Activated naive CD8-positive, alpha-beta T cell treated with anti-CD3 and anti-CD28 coated beads, Interleukin-2, amount 50 U/mL, for 24 hours (primary cell): ENCODE data around the gene HMBS.
"Not testable (repeated sequence)": the region's sequence is repeated elsewhere in the genome, so short reads cannot be mapped to it uniquely, and the experiment has no call there.

Source experiments
- ATAC-seq: fragments of 150-1000 bp; cut with Tn5 transposase; one replicate; pipeline ENCODE4 v1.10.0; 2021
- DNase-seq: peaks from one replicate; pipeline ENCODE4 v3.0.0; 2021
- H3K27ac Mint-ChIP-seq: one replicate; pipeline ENCODE4 v1.8.0; 2021; ENCODE audit warnings: mild to moderate bottlenecking, mixed read lengths
- H3K27me3 Mint-ChIP-seq: one replicate; pipeline ENCODE4 v1.8.0; 2021; ENCODE audit warnings: mixed read lengths
- H3K36me3 Mint-ChIP-seq: one replicate; pipeline ENCODE4 v1.8.0; 2021; ENCODE audit warnings: low read depth, mixed read lengths
- H3K4me1 Mint-ChIP-seq: one replicate; pipeline ENCODE4 v1.8.0; 2021; ENCODE audit warnings: mixed read lengths
- H3K4me3 Mint-ChIP-seq: one replicate; pipeline ENCODE4 v1.8.0; 2021; ENCODE audit warnings: mild to moderate bottlenecking, moderate library complexity, mixed read lengths
- H3K9me3 Mint-ChIP-seq: one replicate; pipeline ENCODE4 v1.8.0; 2021; ENCODE audit warnings: mixed read lengths

HMBS gene

DNA sequence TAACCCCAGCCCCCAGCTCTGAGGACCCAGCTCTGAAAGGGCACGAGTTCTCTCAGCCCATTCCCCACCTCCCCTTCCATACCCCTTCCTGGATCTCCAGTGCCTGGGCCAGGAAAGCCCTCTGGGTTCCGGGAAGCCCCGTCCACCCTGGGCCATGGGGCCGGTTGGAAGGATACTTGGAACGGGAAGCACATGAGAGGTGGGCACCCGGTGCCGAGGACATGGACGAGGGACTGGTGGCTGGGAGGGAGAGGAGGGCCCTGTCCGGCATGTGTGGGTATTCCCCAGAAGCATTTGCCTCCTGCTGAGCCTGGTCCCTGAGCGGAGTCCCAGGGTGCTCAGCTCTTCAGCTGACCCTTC, 31.5 kb downstream of the HMBS start:
- DNase-seq, result no peak
- no peaks in the 10 kb centered on the region for H3K27me3 Mint-ChIP-seq
- H3K4me3 Mint-ChIP-seq, result no peak overlapping the region
- H3K27ac Mint-ChIP-seq, result peak overlapping the region; percentile 81
- no peaks in the 10 kb centered on the region for H3K9me3 Mint-ChIP-seq
- ATAC-seq, result no peak
- H3K36me3 Mint-ChIP-seq, result peaks cover 39% of the 10 kb centered on the region
- H3K4me1 Mint-ChIP-seq, result peaks cover 23% of the 10 kb centered on the region

DNA sequence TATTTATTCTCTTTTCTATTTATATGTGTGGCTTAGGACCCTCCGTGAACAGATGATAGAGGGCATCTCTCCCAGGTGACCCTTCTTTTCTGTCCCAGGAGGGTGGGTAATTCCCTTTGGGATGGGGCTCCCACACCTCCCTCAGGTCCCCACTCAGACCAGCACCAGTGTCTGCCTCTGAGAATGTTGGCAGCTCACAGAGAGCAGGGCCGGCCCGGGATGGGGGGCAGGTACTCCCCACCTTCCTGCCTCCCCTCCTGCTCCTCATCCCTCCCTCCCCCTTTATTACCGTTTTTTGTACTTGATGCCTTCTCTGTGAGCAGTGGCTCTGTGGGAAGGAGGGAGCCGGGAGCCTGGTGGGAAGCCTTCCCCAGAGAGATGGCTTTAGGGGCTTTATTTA, 31.9 kb downstream of the HMBS start:
- H3K27me3 Mint-ChIP-seq, result no peaks in the 10 kb centered on the region
- no peak overlapping the region for H3K27ac Mint-ChIP-seq
- H3K9me3 Mint-ChIP-seq, result no peaks in the 10 kb centered on the region
- ATAC-seq, result no peak
- DNase-seq, result no peak
- peaks cover 37% of the 10 kb centered on the region for H3K36me3 Mint-ChIP-seq
- H3K4me3 Mint-ChIP-seq, result no peak overlapping the region
- H3K4me1 Mint-ChIP-seq, result peaks cover 23% of the 10 kb centered on the region

DNA sequence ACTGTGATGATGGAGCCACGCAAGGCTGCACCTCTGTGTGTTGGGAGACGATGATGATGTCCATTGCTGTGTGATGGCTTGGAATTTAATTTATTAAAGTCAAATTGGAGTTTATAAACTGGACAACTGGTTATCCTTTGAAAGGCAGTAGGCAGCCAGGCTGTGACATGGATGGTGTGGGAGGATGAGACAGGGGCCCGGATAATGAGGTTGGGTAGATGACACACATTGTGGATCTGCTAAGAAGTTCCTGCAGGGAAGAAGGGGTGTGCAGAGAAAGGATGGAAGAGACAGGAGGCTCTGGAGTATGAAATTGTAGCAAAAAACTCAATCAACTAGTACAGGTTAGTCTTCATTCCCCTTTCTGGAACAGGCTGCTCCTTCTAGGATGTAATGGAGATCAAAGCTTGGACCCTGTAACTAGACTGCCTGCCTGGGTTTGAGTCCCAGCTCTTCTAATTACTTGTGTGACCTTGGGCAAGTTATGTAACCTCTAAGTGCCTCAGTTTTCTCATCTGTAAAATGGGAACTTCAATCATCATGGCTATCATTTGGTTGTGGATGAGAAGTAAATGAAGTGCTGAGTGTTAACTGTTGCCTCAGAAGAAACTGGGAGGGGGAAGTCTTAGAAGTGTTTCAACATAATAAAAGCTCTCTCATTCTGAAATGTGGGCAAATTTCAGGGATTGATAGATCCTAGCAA, 32.5 kb downstream of the HMBS start:
- Mint-ChIP-seq H3K27ac (no peak overlapping the region), H3K4me1 (peaks cover 26% of the 10 kb centered on the region), H3K27me3 (no peaks in the 10 kb centered on the region)

DNA sequence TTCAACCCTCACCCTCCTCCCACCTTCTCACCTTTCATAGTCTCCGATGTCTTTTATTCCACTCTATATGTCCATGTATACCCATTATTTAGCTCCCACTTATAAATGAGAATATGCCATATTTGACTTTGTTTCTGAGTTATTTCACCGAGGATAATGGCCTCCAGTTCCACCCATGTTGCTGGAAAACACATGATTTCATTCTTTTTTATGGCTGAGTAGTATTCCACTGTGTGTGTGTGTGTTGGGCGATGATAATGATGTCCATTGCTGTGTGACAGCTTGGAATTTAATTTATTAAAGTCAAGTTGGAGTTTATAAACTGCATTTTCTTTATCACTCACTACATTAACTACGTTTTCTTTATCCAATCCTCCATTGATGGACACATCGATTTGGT, 33.5 kb downstream of the HMBS start:
- Mint-ChIP-seq H3K4me3 (no peak overlapping the region), H3K27me3 (no peaks in the 10 kb centered on the region), H3K4me1 (peaks cover 35% of the 10 kb centered on the region), H3K9me3 (no peaks in the 10 kb centered on the region), H3K36me3 (peaks cover 33% of the 10 kb centered on the region), H3K27ac (no peak overlapping the region)
- DNase-seq (no peak), ATAC-seq (no peak)

More for the DNA sequence above, 32.5 kb downstream of the HMBS start:
- H3K4me3 Mint-ChIP-seq, result no peak overlapping the region
- no peak for ATAC-seq
- H3K36me3 Mint-ChIP-seq, result peaks cover 34% of the 10 kb centered on the region
- no peak for DNase-seq
- H3K9me3 Mint-ChIP-seq, result no peaks in the 10 kb centered on the region

DNA sequence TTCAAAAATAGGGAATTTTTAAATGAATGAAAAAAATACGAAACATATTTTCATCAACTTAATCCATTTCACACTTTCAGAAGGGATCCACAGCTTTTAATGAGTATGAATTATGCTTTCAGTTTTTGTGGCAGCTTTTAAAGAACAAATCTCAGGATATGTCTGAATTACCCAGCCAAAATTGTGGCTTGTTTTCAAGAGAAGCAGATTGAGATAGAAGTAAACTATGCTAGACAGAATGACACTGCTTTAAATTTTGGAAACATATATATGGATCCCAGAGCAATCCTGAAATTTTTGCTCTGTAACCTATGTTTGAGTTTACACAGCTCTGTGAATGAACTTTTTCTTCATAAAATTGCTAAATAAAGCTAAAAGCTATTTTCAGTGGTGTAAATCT, 34.3 kb downstream of the HMBS start:
- no peak overlapping the region for H3K27ac Mint-ChIP-seq
- DNase-seq (no peak), ATAC-seq (no peak)
- peaks cover 29% of the 10 kb centered on the region for H3K36me3 Mint-ChIP-seq
- no peaks in the 10 kb centered on the region for H3K9me3 Mint-ChIP-seq
- H3K4me3 Mint-ChIP-seq, result no peak overlapping the region
- H3K27me3 Mint-ChIP-seq, result no peaks in the 10 kb centered on the region
- peaks cover 38% of the 10 kb centered on the region for H3K4me1 Mint-ChIP-seq

DNA sequence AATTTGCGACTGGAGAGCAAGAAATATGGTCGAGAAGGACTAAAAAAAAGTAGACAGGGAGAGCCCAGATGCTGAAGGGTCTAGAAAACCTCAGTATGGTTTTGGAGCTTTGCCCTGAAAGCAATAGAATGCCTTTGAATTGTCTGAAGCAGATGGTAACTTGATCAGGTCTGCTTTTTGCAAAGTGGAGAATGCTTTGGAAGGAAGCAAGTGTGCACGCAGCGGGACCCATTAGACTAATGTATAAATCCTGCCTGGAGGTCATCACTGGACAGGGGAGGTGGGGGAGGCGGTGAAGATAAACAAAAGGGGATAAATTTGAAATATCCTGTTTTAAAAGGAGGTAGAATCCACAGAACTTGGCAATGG, 35.9 kb downstream of the HMBS start:
- H3K27ac Mint-ChIP-seq, result peak overlapping the region; percentile 82
- H3K27me3 Mint-ChIP-seq, result no peaks in the 10 kb centered on the region
- H3K9me3 Mint-ChIP-seq, result no peaks in the 10 kb centered on the region
- no peak for ATAC-seq
- peak overlapping the region; percentile 93 for H3K4me3 Mint-ChIP-seq
- H3K4me1 Mint-ChIP-seq, result peaks cover 30% of the 10 kb centered on the region
- DNase-seq, result no peak
- peaks cover 28% of the 10 kb centered on the region for H3K36me3 Mint-ChIP-seq

DNA sequence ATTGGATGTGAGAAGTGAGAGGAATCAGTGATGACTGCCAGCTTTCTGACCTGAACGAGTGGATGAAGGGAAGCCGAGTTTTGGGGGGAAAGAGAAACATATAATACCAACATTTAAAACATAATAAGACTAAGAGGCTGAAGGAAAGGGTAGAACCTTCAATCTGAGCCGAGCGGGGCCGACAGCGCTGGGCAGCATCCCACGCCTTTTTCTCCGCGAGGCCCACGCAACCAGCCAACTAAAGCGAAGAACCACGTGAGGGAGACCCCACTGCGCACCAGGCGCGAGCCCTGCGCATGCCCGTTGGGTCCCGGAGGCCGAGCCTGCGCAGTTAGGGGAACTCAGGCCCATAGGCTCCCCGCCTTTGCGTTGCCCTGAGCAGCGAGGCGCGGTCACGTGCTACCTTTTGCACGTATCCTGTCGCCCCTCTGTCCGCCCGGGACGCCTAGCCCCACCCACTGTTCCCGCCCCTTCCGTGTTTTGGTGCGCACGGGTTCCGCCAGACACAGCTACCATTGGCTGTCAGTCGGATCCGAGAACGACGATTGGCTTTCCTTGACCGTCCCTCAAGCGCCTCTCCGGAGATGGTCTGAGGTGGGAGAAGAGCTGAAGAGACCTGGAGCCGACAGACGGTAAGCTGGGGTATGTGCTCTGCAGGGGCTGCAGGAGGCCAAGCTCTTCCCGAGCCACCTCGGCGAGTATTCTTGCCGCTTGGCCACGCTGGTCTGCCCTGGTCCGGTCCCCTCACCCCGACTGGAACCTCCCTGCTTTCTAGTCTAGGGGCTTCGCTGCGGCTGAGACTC, 36.5 kb downstream of the HMBS start, which contains the start of gene HINFP:
Gene HINFP (plus strand): TSS at position 573 of the 803 bp plus-strand sequence. CDS start 5,365 bp downstream, outside the sequence.
- H3K9me3 Mint-ChIP-seq, result no peaks in the 10 kb centered on the region
- peak within 1 kb of the TSS; percentile 82 for H3K27ac Mint-ChIP-seq
- peak within 1 kb of the TSS; percentile 93 for H3K4me3 Mint-ChIP-seq
- peaks cover 26% of the 10 kb centered on the region for H3K4me1 Mint-ChIP-seq
- H3K27me3 Mint-ChIP-seq, result no peaks in the 10 kb centered on the region
- DNase-seq (peak; percentile 100), ATAC-seq (peak; percentile 97)
- peaks cover 22% of the 10 kb centered on the region for H3K36me3 Mint-ChIP-seq

DNA sequence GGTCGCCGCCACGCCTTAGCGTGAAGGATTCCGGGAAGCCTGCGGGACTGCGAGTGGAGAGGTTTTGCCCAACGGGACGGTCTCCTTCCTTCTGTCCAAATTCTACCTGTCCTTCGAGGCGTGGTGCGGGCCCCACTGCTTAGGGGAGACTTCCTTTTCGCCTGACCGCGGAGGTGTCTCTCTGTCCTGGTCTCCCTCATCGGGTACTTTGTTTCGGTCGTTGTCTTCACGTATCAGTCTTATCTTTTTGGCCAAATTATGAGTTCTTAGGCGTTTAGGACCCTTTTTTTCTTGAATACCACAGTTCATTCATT, 37.1 kb downstream of the HMBS start:
- Mint-ChIP-seq H3K4me3 (peak overlapping the region; percentile 93), H3K27me3 (no peaks in the 10 kb centered on the region), H3K4me1 (peaks cover 29% of the 10 kb centered on the region), H3K36me3 (peaks cover 22% of the 10 kb centered on the region), H3K27ac (peak overlapping the region; percentile 82), H3K9me3 (no peaks in the 10 kb centered on the region)
- ATAC-seq (no peak), DNase-seq (no peak)

DNA sequence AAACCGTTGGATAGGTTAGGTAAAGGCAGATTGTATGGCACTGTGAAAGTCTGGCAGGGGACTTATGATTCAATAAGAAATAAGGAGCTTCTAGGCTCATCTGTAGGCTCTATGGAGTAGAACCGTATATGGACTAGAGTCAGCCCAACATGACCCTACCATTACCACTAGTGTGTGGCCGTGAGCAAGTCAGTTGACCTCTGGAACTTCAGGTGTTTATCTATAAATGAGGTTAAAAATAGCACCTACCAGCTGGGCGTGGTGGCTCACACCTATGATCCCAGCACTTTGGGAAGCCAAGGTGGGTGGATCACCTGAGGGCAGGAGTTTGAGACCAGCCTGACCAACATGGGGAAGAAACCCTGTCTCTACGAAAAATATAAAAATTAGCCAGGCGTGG, 41.1 kb downstream of the HMBS start:
- H3K36me3 Mint-ChIP-seq, result peaks cover 27% of the 10 kb centered on the region
- no peak for DNase-seq

DNA sequence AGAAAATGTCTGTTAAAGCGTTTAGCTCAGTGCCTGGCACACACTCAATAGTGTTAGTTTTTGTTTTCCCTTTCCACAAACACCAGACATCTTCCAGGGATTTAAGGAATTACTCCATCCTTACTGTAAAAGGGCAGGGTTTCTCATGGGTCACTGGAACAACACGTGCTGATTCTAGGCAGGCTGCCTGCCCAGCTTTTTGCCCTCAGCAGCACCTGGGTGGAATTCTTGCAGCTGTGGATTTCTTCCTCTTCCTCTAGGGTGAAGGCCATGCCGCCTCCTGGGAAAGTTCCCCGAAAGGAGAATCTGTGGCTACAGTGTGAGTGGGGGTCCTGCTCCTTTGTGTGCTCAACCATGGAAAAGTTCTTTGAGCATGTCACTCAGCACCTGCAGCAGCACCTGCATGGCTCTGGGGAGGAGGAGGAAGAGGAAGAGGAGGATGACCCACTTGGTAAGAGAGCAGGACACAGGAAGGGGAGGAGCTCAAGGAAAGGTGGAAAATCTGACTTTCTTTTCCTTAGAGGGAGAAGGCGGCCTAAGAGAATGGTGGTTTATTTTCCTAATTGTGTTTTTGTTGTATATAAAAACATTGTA, 42.1 kb downstream of the HMBS start:
- Mint-ChIP-seq H3K27ac (peak overlapping the region; percentile 79), H3K36me3 (peaks cover 34% of the 10 kb centered on the region), H3K27me3 (no peaks in the 10 kb centered on the region), H3K9me3 (no peaks in the 10 kb centered on the region), H3K4me3 (no peak overlapping the region), H3K4me1 (peaks cover 31% of the 10 kb centered on the region)
- DNase-seq, result no peak
- no peak for ATAC-seq

More for the DNA sequence above, 41.1 kb downstream of the HMBS start:
- Mint-ChIP-seq H3K4me1 (peaks cover 34% of the 10 kb centered on the region), H3K27me3 (no peaks in the 10 kb centered on the region), H3K27ac (no peak overlapping the region), H3K9me3 (no peaks in the 10 kb centered on the region), H3K4me3 (no peak overlapping the region)
- ATAC-seq, result no peak

DNA sequence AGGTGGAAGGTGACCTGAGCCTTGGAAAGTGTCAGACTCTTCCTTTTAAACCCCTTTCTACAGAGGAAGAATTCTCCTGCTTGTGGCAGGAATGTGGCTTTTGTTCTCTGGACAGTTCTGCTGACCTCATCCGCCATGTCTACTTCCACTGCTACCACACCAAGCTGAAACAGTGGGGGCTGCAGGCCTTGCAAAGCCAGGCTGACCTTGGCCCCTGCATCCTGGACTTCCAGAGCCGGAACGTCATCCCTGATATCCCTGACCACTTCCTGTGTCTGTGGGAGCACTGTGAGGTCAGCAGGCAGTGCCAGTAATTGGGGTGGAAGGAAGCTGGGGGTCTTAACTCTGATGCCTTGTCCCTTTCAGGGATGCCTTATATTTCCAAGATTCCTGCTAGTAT, 46.0 kb downstream of the HMBS start:
- no peak for ATAC-seq
- no peak for DNase-seq
- Mint-ChIP-seq H3K27me3 (no peaks in the 10 kb centered on the region), H3K4me3 (no peak overlapping the region), H3K4me1 (peaks cover 16% of the 10 kb centered on the region), H3K36me3 (peaks cover 43% of the 10 kb centered on the region), H3K9me3 (no peaks in the 10 kb centered on the region), H3K27ac (no peak overlapping the region)

DNA sequence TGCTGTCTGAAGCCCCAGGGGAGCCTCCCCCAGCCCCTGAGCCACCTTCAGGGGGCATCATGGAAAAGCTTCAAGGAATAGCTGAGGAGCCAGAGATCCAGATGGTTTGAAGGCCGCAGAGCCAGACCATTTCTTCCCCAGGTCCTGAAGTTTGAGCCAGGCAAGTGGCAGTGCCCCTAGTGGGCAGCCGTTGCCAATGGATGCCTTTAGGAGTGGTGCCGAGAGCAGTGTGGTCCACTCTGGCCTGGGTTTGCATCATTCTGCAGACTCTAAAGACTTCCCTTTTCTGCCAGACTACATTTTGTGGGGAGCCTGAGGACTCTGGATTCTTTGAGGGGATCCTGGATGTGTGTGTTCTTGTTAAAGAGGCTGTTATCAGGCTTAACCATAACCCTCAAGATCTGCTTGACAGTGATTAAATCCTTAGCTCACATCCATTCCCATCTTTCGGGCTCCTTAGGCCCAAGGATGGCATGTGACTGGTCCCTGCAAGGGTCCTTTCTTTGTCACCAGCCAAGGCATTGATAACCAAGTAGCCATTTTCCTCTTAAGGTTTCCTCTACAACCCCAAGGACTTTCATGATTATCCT, 49.8 kb downstream of the HMBS start:
- Mint-ChIP-seq H3K9me3 (no peaks in the 10 kb centered on the region), H3K27ac (no peak overlapping the region), H3K4me3 (no peak overlapping the region), H3K36me3 (peaks cover 35% of the 10 kb centered on the region), H3K4me1 (peaks cover 7% of the 10 kb centered on the region), H3K27me3 (peaks cover 4% of the 10 kb centered on the region)
- ATAC-seq (no peak), DNase-seq (no peak)

DNA sequence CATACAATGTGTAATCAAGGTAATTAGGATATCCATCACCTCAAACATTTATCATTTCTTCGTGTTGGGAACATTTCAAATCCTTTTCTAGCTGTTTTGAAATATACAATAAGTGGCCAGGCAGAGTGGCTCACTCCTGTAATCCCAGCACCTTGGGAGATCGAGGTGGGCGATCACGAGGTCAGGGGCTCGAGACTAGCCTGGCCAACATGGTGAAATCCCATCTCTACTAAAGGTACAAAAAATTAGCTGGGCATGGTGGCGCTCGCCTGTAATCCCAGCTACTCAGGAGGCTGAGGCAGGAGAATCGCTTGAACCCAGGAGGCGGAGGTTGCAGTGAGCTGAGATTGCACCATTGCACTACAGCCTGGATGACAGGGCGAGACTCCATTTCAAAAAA, 54.6 kb downstream of the HMBS start:
- ATAC-seq, H3K4me1 Mint-ChIP-seq, H3K27ac Mint-ChIP-seq, H3K4me3 Mint-ChIP-seq, H3K9me3 Mint-ChIP-seq, H3K36me3 Mint-ChIP-seq, DNase-seq: not testable (repeated sequence)
- H3K27me3 Mint-ChIP-seq, result peaks cover 11% of the 10 kb centered on the region
